Heart left ventricle (tissue), 16 donors: ENCODE data around the gene PNPO. TPM values are rescaled to one million over a fixed set of nuclear protein-coding genes. Genes with fewer than 3 reads are reported as not detected.

ENCODE experiments used
- ATAC-seq, 4 donors: fragments of 200-7000 bp; cut with Tn5 transposase; one replicate each; pipeline ENCODE4 v1.9.1; 2020 to 2022; ENCODE audit warnings: moderate library complexity in 4 of 4, mild to moderate bottlenecking in 3 of 4, moderate number of reproducible peaks in 1 of 4
- DNase-seq, 5 donors: peaks; one replicate each; pipeline ENCODE4 v3.0.0-alpha.2; 2020
- H3K27ac ChIP-seq, 12 donors: fragments of 200-600 bp; sonication (generic) in 4 of 12; one replicate each; pipeline versions ENCODE4 v1.5.0 to v1.8.0; 2016 to 2022; ENCODE audit warnings: mild to moderate bottlenecking in 2 of 12
- H3K27me3 ChIP-seq, 9 donors: fragments of 200-600 bp; sonication (generic) in 2 of 9; one replicate each; pipeline versions ENCODE4 v1.5.1 to v1.8.0; 2016 to 2022; ENCODE audit warnings: mild to moderate bottlenecking in 3 of 9
- H3K36me3 ChIP-seq, 9 donors: fragments of 200-600 bp; sonication (generic) in 2 of 9; one replicate each; pipeline versions ENCODE4 v1.5.0 to v1.8.0; 2018 to 2022; ENCODE audit warnings: mild to moderate bottlenecking in 2 of 9
- H3K4me1 ChIP-seq, 12 donors: fragments of 200-600 bp; sonication (generic) in 4 of 12; one replicate each; pipeline versions ENCODE4 v1.5.0 to v1.8.0; 2016 to 2022; ENCODE audit warnings: mild to moderate bottlenecking in 3 of 12
- H3K4me3 ChIP-seq, 12 donors: fragments of 200-600 bp; sonication (generic) in 4 of 12; one replicate each; pipeline versions ENCODE4 v1.5.0 to v1.8.0; 2017 to 2022; ENCODE audit warnings: mild to moderate bottlenecking in 9 of 12, moderate library complexity in 4 of 12
- H3K9me3 ChIP-seq, 12 donors: fragments of 200-600 bp; sonication (generic) in 4 of 12; one replicate each; pipeline versions ENCODE4 v1.5.0 to v1.8.0; 2016 to 2022; ENCODE audit warnings: mild to moderate bottlenecking in 1 of 12
- POLR2A ChIP-seq, 2 donors: fragments of 450-650 bp; IDR thresholded peaks; one replicate each; pipeline ENCODE4 v1.6.1; 2017; ENCODE audit warnings: antibody characterized with exemption in 2 of 2, mild to moderate bottlenecking in 2 of 2, moderate library complexity in 2 of 2
- WGBS, 4 donors: extraction: QIAGEN DNeasy Blood & Tissue Kit in 2 of 4; methylation state at CpG; one replicate each; pipeline versions ENCODE4 v1.1.5 to v1.1.7; 2013 to 2018; 5-methylcytosine and 5-hydroxymethylcytosine counted together
- intact Hi-C, 10 donors: fragments of 100-400 bp; cut with DNase I; formaldehyde crosslinking; loops; one replicate each; pipeline versions ENCODE4 v1.11.1 to v1.14.2; 2022
- polyA plus RNA-seq, 2 donors: library from polyadenylated mRNA; stranded (reverse); fragments of 200-250 nt; gene quantifications; one replicate each; pipeline ENCODE4 v1.2.3, GENCODE V29; 2013
- total RNA-seq, 9 donors: library from RNA; depleted of rRNA in 2 of 9; stranded (reverse); fragments of >200 nt in 2 of 9; fragmentation: NEBNext Ultra II Directional in 3 of 9; extraction: Animal tissue kit (Norgen Biotek cat#: 25700) in 3 of 9; gene quantifications; one replicate each; pipeline versions ENCODE4 v1.1.0 to v1.2.4, GENCODE V29; 2016 to 2023
- TF ChIP-seq, protein P1 (sequence below), 12 donors: fragments of 200-600 bp; sonication (generic) in 4 of 12; IDR thresholded peaks; one replicate each; pipeline versions ENCODE4 v1.5.0 to v1.8.0; 2018 to 2022; ENCODE audit warnings: antibody characterized with exemption in 12 of 12, mild to moderate bottlenecking in 5 of 12
- donor health status: ischemic (EF 13 %, LVEDD 7.1; RV severe dilation, severe dysfunction).
- donor health status: healthy with polysubstance abuse.
- donor health status: DM: no; HTN: yes; CAD: no.
- donor health status: DM: no; HTN: no; CAD: no.
- donor health status: ischemic (EF 25% LVEDD 6.9; RV normal size, moderate dysfunction).
- donor health status: ischemic (EF 25% LVEDD 5.7; RV mildly dilated, moderate dysfunction).
- donor health status: healthy.
- donor health status: DM: yes; HTN: yes; CAD: no.
- donor health status: ischemic (EF 35%, LVEDD 5.7; RV mildly dilated, moderate dysfunction).
- donor health status: nonischemic (EF 11% LVEDD 7.7; RV severe dilation, severe dysfunction).
- donor health status: DM: yes; HTN: yes; CAD: no.
- donor health status: PGD.
- donor health status: ischemic (EF 29% LVEDD 5.4; RV normal size, mild dysfunction).
- donor health status: nonischemic (EF 23%, LVEDD 6.1; RV moderate dilation, normal function).

PNPO gene
- total and polyA plus RNA-seq, 11 donors = 12.6 to 45.0 (median 29.7) TPM

DNA sequence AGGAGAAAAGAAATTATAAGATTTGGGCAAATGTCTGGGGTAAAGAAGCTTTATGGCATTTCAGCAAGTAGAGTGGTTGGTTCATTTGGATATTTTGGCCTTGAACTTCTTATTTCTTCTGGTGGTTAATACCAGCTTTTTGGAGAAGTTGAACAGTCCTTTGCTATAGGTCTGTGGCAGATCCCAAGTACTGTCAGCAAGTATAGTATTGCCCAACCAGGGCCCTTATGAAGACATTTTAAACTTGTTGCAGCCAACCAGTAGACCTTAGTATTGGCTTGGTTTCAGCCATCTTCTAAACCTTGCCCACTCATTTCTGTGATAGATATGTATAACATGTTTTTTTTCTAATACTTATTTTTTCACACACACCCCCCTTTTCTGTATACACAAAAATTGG lies 43.1 kb upstream of the PNPO start:
- Histone ChIP-seq H3K9me3 (no peaks in the 10 kb centered on the region), H3K4me1 (peaks cover 0 to 75% (median 63%) of the 10 kb centered on the region in 12 donors), H3K36me3 (peaks cover 0 to 16% (median 0%) of the 10 kb centered on the region in 9 donors), H3K4me3 (no peak overlapping the region), H3K27ac (peak overlapping the region; percentile 98 to 100 (median 99)), H3K27me3 (no peaks in the 10 kb centered on the region)
- TF ChIP-seq, protein P1, sequence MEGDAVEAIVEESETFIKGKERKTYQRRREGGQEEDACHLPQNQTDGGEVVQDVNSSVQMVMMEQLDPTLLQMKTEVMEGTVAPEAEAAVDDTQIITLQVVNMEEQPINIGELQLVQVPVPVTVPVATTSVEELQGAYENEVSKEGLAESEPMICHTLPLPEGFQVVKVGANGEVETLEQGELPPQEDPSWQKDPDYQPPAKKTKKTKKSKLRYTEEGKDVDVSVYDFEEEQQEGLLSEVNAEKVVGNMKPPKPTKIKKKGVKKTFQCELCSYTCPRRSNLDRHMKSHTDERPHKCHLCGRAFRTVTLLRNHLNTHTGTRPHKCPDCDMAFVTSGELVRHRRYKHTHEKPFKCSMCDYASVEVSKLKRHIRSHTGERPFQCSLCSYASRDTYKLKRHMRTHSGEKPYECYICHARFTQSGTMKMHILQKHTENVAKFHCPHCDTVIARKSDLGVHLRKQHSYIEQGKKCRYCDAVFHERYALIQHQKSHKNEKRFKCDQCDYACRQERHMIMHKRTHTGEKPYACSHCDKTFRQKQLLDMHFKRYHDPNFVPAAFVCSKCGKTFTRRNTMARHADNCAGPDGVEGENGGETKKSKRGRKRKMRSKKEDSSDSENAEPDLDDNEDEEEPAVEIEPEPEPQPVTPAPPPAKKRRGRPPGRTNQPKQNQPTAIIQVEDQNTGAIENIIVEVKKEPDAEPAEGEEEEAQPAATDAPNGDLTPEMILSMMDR (IDR thresholded peaks at IDR 0.05) = no peak
- no peak for TF ChIP-seq POLR2A (IDR thresholded peaks at IDR 0.05)
- ATAC-seq (no peak), DNase-seq (no peak)
- intact Hi-C loops = loop anchor here in 5 of 10 donors (5.0 to 10.0 kb wide), 4 partner anchors 44 to 203 kb away; partner anchors contain the start of genes CDK5RAP3 (in 1 of the 5), PNPO (in 1 of the 5) and TBKBP1 (in 1 of the 5)

DNA sequence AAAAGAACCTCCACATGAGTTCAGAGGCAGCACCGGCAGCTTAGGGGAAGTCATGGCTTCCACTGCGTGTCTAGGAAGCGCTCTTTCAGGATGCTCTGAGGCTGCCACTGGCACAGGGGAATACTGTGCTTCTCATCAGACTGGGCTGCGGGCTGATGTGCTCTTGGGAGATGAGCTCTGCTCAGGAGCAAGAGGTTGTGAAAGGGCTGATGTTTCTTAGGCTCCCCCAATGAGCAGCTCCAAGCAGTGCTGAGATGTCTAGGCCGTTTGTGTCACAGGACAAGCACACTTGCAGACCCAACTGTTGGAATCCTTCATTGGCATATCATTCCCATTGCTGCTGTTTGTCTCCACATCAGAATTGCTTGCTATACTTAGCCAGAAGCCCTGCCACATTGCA lies 41.7 kb upstream of the PNPO start:
- TF ChIP-seq, protein P1 (IDR thresholded peaks at IDR 0.05) = no peak
- TF ChIP-seq POLR2A (IDR thresholded peaks at IDR 0.05) = no peak
- WGBS, 4 donors = 39 to 52% (median 47%) methylated on average over 5 of the region's 5 CpGs
- Histone ChIP-seq H3K9me3 (no peaks in the 10 kb centered on the region), H3K4me3 (no peak overlapping the region), H3K27ac (peak overlapping the region in 11 of 12 donors; percentile 61 to 99 (median 84)), H3K27me3 (no peaks in the 10 kb centered on the region), H3K4me1 (peaks cover 4 to 84% (median 68%) of the 10 kb centered on the region in 12 donors), H3K36me3 (peaks cover 0 to 16% (median 0%) of the 10 kb centered on the region in 9 donors)
- ATAC-seq (no peak), DNase-seq (peak in 1 of 5 donors; percentile 44)
- intact Hi-C loops = loop anchor here in 7 of 10 donors (2.0 to 10.0 kb wide), 5 partner anchors 41 to 205 kb away; partner anchors contain the start of genes PNPO (in 3 of the 7), CDK5RAP3 (in 1 of the 7) and TBKBP1 (in 1 of the 7)

DNA sequence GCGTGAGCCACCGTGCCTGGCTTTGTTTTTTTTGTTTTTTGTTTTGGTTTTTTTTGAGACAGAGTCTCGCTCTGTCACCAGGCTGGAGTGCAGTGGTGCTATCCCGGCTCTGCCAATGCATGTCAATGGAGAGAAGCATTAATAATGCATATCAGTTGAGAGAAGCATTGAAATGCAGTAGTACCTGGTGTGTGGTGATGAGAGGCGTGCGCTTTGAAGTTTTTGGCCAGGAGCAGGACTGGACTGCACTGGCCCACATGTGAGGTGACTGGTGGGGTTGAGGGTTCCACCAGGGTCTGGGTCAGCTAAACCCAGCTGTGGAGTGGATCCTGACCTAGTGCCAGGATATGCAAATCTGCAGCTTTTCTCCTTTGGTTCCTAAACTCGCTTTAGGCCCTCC lies 39.9 kb upstream of the PNPO start:
- Histone ChIP-seq H3K27me3 (no peaks in the 10 kb centered on the region), H3K27ac (peak overlapping the region; percentile 61 to 99 (median 80)), H3K9me3 (no peaks in the 10 kb centered on the region), H3K4me1 (peaks cover 8 to 98% (median 82%) of the 10 kb centered on the region in 12 donors), H3K36me3 (peaks cover 0 to 16% (median 0%) of the 10 kb centered on the region in 9 donors), H3K4me3 (no peak overlapping the region)
- no peak for DNase-seq
- TF ChIP-seq, protein P1 (IDR thresholded peaks at IDR 0.05) = no peak
- no peak for TF ChIP-seq POLR2A (IDR thresholded peaks at IDR 0.05)
- no peak for ATAC-seq
- 79 to 83% (median 81%) methylated on average over 7 of the region's 7 CpGs for WGBS, 4 donors
- intact Hi-C loops = loop anchor here in 2 of 10 donors (2.0 to 5.0 kb wide), 2 partner anchors 39 to 41 kb away; partner anchors contain the start of gene PNPO (in 2 of the 2)

DNA sequence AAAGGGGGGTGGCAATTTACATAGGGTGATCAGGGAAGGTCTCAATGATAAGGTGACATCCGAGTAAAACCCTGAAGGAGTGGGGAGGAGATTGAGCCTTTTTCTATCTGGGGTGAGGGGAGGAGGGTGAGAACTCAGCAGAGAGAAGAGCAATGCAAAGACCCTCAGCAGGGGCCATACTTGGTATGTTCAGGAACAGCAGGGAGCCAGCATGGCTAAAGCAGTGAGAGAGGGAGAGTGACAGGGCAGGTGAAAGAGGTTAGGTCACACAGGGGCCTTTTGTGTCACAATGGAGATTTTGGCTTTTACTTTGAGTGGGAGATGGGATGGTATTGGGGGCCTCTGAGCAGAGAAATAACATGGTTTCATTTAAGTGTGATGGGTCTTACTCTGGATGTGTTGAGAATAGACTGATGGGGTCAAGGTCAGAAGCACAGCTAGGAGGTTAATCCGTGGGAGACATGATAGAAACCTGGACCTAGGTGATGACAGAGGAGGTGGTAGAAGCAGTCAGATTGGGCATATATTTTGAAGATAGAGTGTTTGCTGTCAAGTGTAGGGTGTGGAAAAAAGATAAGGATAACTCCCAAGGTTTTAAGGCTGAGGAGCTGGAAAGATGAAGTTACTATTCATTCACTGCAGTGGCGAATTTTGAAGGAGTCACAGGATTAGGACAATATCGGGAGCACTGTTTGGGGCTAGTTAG lies 39.2 kb upstream of the PNPO start:
- ATAC-seq (no peak), DNase-seq (no peak)
- peaks cover 0 to 16% (median 0%) of the 10 kb centered on the region in 9 donors for H3K36me3 ChIP-seq
- H3K27me3 ChIP-seq = no peaks in the 10 kb centered on the region
- TF ChIP-seq POLR2A (IDR thresholded peaks at IDR 0.05) = no peak
- TF ChIP-seq, protein P1 (IDR thresholded peaks at IDR 0.05) = no peak
- WGBS, 4 donors = 67 to 77% (median 74%) methylated on average over 4 of the region's 4 CpGs
- H3K9me3 ChIP-seq = no peaks in the 10 kb centered on the region
- intact Hi-C loops = loop anchor here in 1 of 10 donors (5.0 kb wide), 1 partner anchor 40 kb away; the partner anchor contains the start of gene PNPO
- peaks cover 8 to 100% (median 86%) of the 10 kb centered on the region in 12 donors for H3K4me1 ChIP-seq
- peak overlapping the region in 9 of 12 donors; percentile 4 to 99 (median 87) for H3K27ac ChIP-seq
- no peak overlapping the region for H3K4me3 ChIP-seq
